NCI-H748 (cell line): ENCODE data around the gene PLA2G2D.

ENCODE experiments used
- DNase-seq: peaks from one replicate; lab custom pipeline; 2025; ENCODE audit not compliant: unreplicated experiment; lab: John Stamatoyannopoulos, UW

Gene PLA2G2D

GRCh38 chr1:20069874-20070273 is 49.5 kb downstream of the PLA2G2D start, which contains the start of gene PLA2G5:
TSS of gene PLA2G5 (plus strand) at chr1:20070194. CDS start at chr1:20084831, 14,637 bp downstream.
- no peak for DNase-seq

DNA sequence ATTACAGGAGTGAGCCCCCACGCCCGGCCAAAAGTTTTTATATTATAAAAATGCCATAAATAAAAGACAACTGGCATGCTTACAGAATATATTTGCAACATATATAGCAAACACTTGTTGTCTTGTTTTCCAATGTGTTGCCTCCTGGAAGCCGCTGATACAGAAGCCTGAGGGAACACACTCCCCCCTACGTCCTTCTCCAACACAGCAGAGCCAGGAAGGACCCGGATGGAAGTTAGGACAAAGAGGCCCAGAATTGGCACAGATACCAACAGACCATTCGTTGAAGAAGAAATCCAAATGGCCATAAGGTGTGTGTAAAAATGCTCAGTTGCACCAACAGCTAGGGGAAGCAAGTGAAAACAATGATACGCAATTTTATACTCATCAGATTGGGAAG is 50.6 kb downstream of the PLA2G2D start:
- no peak for DNase-seq

DNA sequence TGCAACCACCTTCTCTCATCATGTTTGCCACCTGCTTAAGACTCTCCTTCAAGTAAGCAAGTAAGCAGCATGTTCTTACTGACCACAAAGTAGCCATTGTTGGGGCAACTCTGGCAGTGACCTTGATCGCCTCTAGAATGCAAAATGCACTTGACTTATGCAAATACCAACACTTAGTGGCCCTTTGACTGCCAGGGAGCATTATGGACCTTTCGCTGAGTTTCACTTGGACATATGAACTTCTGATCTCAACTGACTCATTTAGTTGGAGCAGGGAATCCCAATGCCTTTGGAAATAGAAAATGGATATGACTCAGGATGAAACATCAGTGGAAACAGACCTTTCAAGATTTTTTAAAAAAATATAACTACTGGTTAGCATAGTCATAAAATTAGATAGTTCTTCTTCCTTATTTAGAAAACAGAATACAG is 55.5 kb downstream of the PLA2G2D start:
- no peak for DNase-seq
